ENCODE measurements around the gene CCNY. TPM values are rescaled to one million over a fixed set of nuclear protein-coding genes. Genes with fewer than 3 reads are reported as not detected.
"Not testable (repeated sequence)": the region's sequence is repeated elsewhere in the genome, so short reads cannot be mapped to it uniquely, and the experiment has no call there.

CCNY gene
- total RNA-seq, 6 experiments from 2014 or later: 22.4 to 49.2 (median 41.4) TPM

DNA sequence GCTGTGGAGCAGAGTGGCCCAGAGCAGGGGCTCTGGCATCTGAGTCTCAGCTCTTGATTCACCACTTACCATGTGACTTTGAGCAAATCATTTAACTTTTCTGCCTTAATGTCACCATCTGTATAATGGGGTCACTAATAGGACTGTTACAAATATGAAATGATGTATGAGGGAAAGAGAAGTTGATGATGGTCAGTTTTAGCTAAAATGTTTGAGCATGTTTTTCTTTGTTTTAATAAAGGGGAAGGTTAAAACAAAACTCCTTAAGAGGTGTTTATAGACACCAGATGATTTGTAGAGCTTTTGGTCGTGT lies 81.0 kb downstream of the CCNY start:
- ATAC-seq: no peak
- no peak for TF ChIP-seq POLR2A (IDR thresholded peaks at IDR 0.05)
- TF ChIP-seq CTCF (IDR thresholded peaks at IDR 0.05): no peak
- WGBS (ENCODE audit: insufficient coverage, low coverage, low lambda C conversion rate, missing lambda C conversion rate): 65% methylated on average over 1 of the region's 1 CpG
- Histone ChIP-seq H3K27ac (no peak overlapping the region), H3K27me3 (no peaks in the 10 kb centered on the region), H3K4me3 (no peak overlapping the region), H3K9me3 (no peaks in the 10 kb centered on the region), H3K36me3 (no peaks in the 10 kb centered on the region), H3K4me1 (peaks cover 0 to 21% (median 7%) of the 10 kb centered on the region in 4 donors)
- intact Hi-C loops (cut with DNase I): no loop called here
- no peak for DNase-seq

DNA sequence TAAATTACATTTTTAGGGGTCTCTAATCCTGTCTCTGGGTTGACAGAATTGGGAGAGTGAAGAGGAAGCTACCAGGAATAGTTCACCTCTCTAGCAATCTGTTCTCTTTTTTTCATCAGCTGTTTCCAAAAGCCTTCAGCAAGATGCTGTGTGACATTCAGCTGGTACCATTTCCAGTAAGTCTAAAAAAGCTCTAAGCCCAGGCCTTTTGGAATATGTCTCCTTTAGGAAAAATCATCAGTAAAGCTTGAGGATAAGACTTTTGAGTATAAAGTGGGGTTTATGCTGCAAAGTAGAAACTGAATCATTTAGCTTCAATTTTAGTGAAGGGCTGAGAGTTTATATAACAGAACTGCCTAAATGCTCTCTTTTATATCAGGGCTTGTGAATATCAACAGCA lies 81.5 kb downstream of the CCNY start:
- peaks cover 0 to 26% (median 8%) of the 10 kb centered on the region in 4 donors for H3K4me1 ChIP-seq
- ATAC-seq: no peak
- intact Hi-C loops (cut with DNase I): no loop called here

DNA sequence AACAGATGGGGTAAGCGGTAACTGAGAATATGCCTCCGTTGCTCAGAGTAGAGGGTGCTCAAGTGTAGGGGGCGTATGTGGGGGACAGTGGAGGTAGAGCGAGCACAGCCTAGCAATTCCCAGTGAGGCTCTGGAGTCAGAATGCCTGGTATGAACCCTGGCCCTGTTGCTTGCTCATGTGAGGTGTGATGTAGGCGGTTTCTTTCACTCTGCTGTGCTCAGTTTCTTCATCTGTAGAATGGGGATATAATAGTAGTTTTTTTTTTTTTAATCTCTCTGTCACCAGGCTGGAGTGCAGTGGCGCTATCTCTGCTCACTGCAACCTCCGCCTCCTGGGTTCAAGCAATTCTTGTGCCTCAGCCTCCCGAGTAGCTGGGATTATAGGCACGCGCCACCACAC lies 82.3 kb downstream of the CCNY start:
- H3K27me3 ChIP-seq; DNase-seq; H3K27ac ChIP-seq; H3K36me3 ChIP-seq; intact Hi-C loops (cut with DNase I); H3K9me3 ChIP-seq; ATAC-seq; H3K4me3 ChIP-seq: not testable (repeated sequence)
- WGBS (ENCODE audit: insufficient coverage, low coverage, low lambda C conversion rate, missing lambda C conversion rate): 95% methylated on average over 7 of the region's 10 CpGs
- peaks cover under 1 to 33% (median 8%) of the 10 kb centered on the region in 4 donors for H3K4me1 ChIP-seq

More for the DNA sequence above, 81.5 kb downstream of the CCNY start:
- Histone ChIP-seq H3K4me3 (no peak overlapping the region), H3K27ac (no peak overlapping the region), H3K36me3 (no peaks in the 10 kb centered on the region), H3K9me3 (no peaks in the 10 kb centered on the region), H3K27me3 (no peaks in the 10 kb centered on the region)
- DNase-seq: no peak
- TF ChIP-seq CTCF (IDR thresholded peaks at IDR 0.05) (no peak), POLR2A (IDR thresholded peaks at IDR 0.05) (no peak)

DNA sequence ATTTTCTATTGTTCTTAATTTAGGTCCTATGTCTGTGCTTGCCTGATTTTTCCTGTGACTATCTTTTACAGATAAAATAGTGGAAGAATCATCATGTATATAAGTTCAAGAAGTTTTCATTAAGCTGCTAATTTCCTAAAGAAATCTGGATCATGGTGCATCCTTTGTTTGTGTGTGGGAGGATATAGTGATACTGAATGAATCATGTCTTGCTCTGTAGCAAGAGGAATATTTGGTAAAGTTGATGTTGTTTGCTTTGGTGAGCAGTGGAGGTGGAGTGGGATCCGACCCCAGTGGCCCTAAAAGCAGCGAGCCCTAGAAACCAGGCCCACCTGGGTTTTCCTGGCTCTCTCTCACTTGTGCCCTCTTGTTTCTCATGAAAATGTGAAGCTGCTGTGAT lies 83.7 kb downstream of the CCNY start:
- Histone ChIP-seq H3K9me3 (no peaks in the 10 kb centered on the region), H3K27me3 (no peaks in the 10 kb centered on the region), H3K36me3 (no peaks in the 10 kb centered on the region), H3K4me1 (peaks cover 3 to 47% (median 11%) of the 10 kb centered on the region in 4 donors), H3K27ac (no peak overlapping the region), H3K4me3 (no peak overlapping the region)
- WGBS (ENCODE audit: insufficient coverage, low coverage, low lambda C conversion rate, missing lambda C conversion rate): 66% methylated on average over 2 of the region's 2 CpGs
- intact Hi-C loops (cut with DNase I): no loop called here
- DNase-seq (no peak), ATAC-seq (peak in 1 of 4 donors; percentile 37)
- TF ChIP-seq POLR2A (IDR thresholded peaks at IDR 0.05): no peak
- no peak for TF ChIP-seq CTCF (IDR thresholded peaks at IDR 0.05)

DNA sequence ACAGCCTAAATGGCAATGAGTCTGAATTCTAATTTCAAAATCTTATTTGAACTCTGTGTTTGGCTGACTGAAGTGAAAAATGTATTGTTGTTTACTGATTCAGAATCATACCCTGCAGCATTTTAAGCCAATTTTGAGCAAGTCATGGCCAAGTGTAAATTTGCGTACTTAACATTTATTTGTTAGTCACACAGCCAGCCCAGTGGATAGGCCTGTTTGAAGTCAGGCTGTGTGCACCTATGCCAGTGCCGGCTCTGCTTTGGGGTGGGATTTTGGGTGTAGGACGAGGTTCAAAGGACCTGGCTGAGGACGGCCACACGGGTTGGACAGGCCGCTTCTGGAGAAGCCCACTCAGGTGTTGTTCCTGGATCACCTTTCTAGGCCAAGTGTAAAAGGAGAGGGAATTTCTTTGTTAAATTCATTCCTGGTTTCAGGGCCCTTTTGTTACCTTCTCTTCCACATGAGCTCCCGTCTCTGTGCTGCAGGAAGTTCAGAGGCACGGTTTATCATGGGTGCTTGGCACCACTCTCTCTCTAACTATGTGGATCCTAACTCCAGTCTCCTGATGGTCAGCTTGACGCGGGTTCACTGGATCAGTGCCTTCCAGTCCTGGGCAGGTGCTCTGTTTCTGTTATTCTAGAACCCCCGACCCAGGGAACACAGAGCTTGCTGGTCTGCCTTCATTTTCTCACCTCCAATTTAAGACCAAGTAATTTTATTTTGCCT lies 84.7 kb downstream of the CCNY start:
- H3K27me3 ChIP-seq: no peaks in the 10 kb centered on the region
- H3K27ac ChIP-seq: peak overlapping the region in 2 of 3 donors; percentile 1 to 44
- H3K4me3 ChIP-seq: no peak overlapping the region
- 87% methylated on average over 6 of the region's 11 CpGs for WGBS (ENCODE audit: insufficient coverage, low coverage, low lambda C conversion rate, missing lambda C conversion rate)
- peaks cover 3 to 55% (median 15%) of the 10 kb centered on the region in 4 donors for H3K4me1 ChIP-seq
- ATAC-seq (no peak), DNase-seq (no peak)
- no peaks in the 10 kb centered on the region for H3K9me3 ChIP-seq
- intact Hi-C loops (cut with DNase I): no loop called here
- no peaks in the 10 kb centered on the region for H3K36me3 ChIP-seq
- TF ChIP-seq POLR2A (IDR thresholded peaks at IDR 0.05): no peak
- no peak for TF ChIP-seq CTCF (IDR thresholded peaks at IDR 0.05)
